SK-N-SH (cell line): ENCODE measurements around the gene MYBPC3. TPM values are rescaled to one million over a fixed set of nuclear protein-coding genes. Genes with fewer than 3 reads are reported as not detected.

Source experiments
- CTCF ChIA-PET: fragments of 300-600, 350-600 bp; formaldehyde crosslinking; extraction: SDS; loops from one replicate; lab custom pipeline; 2021; lab: Yijun Ruan, JAX
- POLR2A ChIA-PET: fragments of 350-600 bp; sonication (Branson Sonifier 250); formaldehyde crosslinking; extraction: SDS; loops from one replicate; lab custom pipeline; 2020; ENCODE audit warnings: antibody characterized with exemption, inconsistent platforms; lab: Yijun Ruan, JAX
- DNase-seq: peaks from one replicate; pipeline ENCODE4 v3.0.0; 2012
- H2AFZ ChIP-seq: fragments of 200-600 bp; sonication (generic); 2 replicates; pipeline ENCODE4 v1.8.1; 2016; ENCODE audit warnings: antibody characterized with exemption, mild to moderate bottlenecking, low read depth
- H3F3A ChIP-seq: fragments of 200-600 bp; sonication (generic); replicated peaks from 2 replicates; pipeline ENCODE3; 2016; ENCODE audit warnings: antibody characterized with exemption, mild to moderate bottlenecking; ENCODE audit not compliant: insufficient read depth
- H3K27ac ChIP-seq, 2 experiments: fragments of 200-500 bp in 1 of 2; fragments of 200-600 bp in 1 of 2; sonication (Bioruptor generic) in 1 of 2; sonication (generic), shearing (Covaris generic) in 1 of 2; 2 replicates each; pipeline versions ENCODE4 v1.5.1 to v1.6.1; 2014 to 2016; ENCODE audit warnings: low read depth in 2 of 2, inconsistent platforms in 1 of 2, low read length in 1 of 2, mild to moderate bottlenecking in 1 of 2, mixed read lengths in 1 of 2
- H3K27me3 ChIP-seq: fragments of 200-600 bp; sonication (generic), shearing (Covaris generic); 2 replicates; pipeline ENCODE4 v1.6.1; 2016; ENCODE audit warnings: mixed run types; ENCODE audit not compliant: insufficient read depth
- H3K36me3 ChIP-seq, 2 experiments: fragments of 200-500 bp in 1 of 2; fragments of 200-600 bp in 1 of 2; sonication (Bioruptor generic) in 1 of 2; sonication (generic) in 1 of 2; replicated peaks in 1 of 2; 2 replicates each; pipeline versions ENCODE3 to v1.5.1; 2014 to 2016; ENCODE audit warnings: low read length in 1 of 2, mild to moderate bottlenecking in 1 of 2; ENCODE audit not compliant: insufficient read depth in 2 of 2, control insufficient read depth in 1 of 2
- H3K4me1 ChIP-seq, 2 experiments: fragments of 200-500 bp in 1 of 2; fragments of 200-600 bp in 1 of 2; sonication (Bioruptor generic) in 1 of 2; sonication (generic), shearing (Covaris generic) in 1 of 2; 2 replicates each; pipeline versions ENCODE4 v1.5.1 to v1.6.1; 2014 to 2016; ENCODE audit warnings: low read depth in 1 of 2, low read length in 1 of 2, mixed run types in 1 of 2; ENCODE audit not compliant: insufficient read depth in 2 of 2, control insufficient read depth in 1 of 2
- H3K4me2 ChIP-seq: fragments of 200-600 bp; sonication (generic), shearing (Covaris generic); 2 replicates; pipeline ENCODE4 v1.6.1; 2017; ENCODE audit warnings: mixed run types
- H3K4me3 ChIP-seq, 2 experiments: fragments of 200-500 bp in 1 of 2; fragments of 200-600 bp in 1 of 2; sonication (Bioruptor generic) in 1 of 2; sonication (generic), shearing (Covaris generic) in 1 of 2; 2 replicates each; pipeline versions ENCODE4 v1.5.1 to v1.8.1; 2014 to 2016; ENCODE audit warnings: low read depth in 2 of 2, inconsistent platforms in 1 of 2, low read length in 1 of 2, mild to moderate bottlenecking in 1 of 2, mixed read lengths in 1 of 2, moderate library complexity in 1 of 2
- H3K79me2 ChIP-seq: fragments of 200-600 bp; sonication (generic); 2 replicates; pipeline ENCODE4 v1.8.1; 2017; ENCODE audit warnings: mild to moderate bottlenecking; ENCODE audit not compliant: insufficient read depth
- H3K9ac ChIP-seq: fragments of 200-600 bp; sonication (generic); 2 replicates; pipeline ENCODE4 v1.6.1; 2017; ENCODE audit warnings: mixed run types
- H3K9me2 ChIP-seq: fragments of 200-600 bp; sonication (generic); 2 replicates; pipeline ENCODE4 v1.6.1; 2017; ENCODE audit warnings: mixed run types
- H3K9me3 ChIP-seq: fragments of 200-600 bp; sonication (generic); 2 replicates; pipeline ENCODE4 v1.6.1; 2017; ENCODE audit warnings: mixed run types, mild to moderate bottlenecking, moderate library complexity
- H4K20me1 ChIP-seq: fragments of 200-600 bp; sonication (generic); 2 replicates; pipeline ENCODE4 v1.6.1; 2017; ENCODE audit warnings: mild to moderate bottlenecking, mixed run types; ENCODE audit not compliant: insufficient read depth
- CHD2 ChIP-seq: fragments of 150-350 bp; IDR thresholded peaks from 2 replicates; pipeline ENCODE4 v1.6.1; 2018; ENCODE audit warnings: low read length; ENCODE audit not compliant: partially characterized antibody
- ELF1 ChIP-seq: IDR thresholded peaks from 2 replicates; pipeline ENCODE4 v1.4.0; 2012
- EZH2phosphoT487 ChIP-seq: fragments of 200-600 bp; sonication (generic); IDR thresholded peaks from 2 replicates; pipeline ENCODE4 v1.6.1; 2017; ENCODE audit warnings: low read depth, mixed run types, mild to moderate bottlenecking, antibody characterized with exemption, moderate library complexity, borderline replicate concordance
- FOSL2 ChIP-seq: IDR thresholded peaks from 2 replicates; pipeline ENCODE4 v1.4.0; 2012; ENCODE audit warnings: low read depth, mild to moderate bottlenecking, moderate library complexity, borderline replicate concordance
- FOXJ3 ChIP-seq: sonication (generic); formaldehyde crosslinking; IDR thresholded peaks from 2 replicates; pipeline ENCODE4 v1.5.1; 2020; ENCODE audit warnings: mild to moderate bottlenecking, missing genetic modification reagents
- GABPA ChIP-seq: IDR thresholded peaks from 2 replicates; pipeline ENCODE4 v1.4.0; 2012; ENCODE audit warnings: low read depth, mild to moderate bottlenecking
- GATA2 ChIP-seq: sonication (generic); formaldehyde crosslinking; IDR thresholded peaks from 2 replicates; pipeline ENCODE4 v1.5.0; 2020; ENCODE audit warnings: mild to moderate bottlenecking, missing genetic modification reagents
- JUND ChIP-seq: IDR thresholded peaks from 2 replicates; pipeline ENCODE4 v1.4.0; 2012
- MXI1 ChIP-seq: IDR thresholded peaks from 2 replicates; pipeline ENCODE4 v1.6.1; 2012; ENCODE audit warnings: mild to moderate bottlenecking, low read depth, low read length, improper control_type of control experiment
- NRF1 ChIP-seq: IDR thresholded peaks from 2 replicates; pipeline ENCODE4 v1.6.1; 2012; ENCODE audit warnings: low read depth, mild to moderate bottlenecking, low read length
- POLR2AphosphoS5 ChIP-seq: IDR thresholded peaks from 2 replicates; pipeline ENCODE4 v1.6.1; 2012; ENCODE audit warnings: low read depth, low read length
- RAD21 ChIP-seq: IDR thresholded peaks from 2 replicates; pipeline ENCODE4 v1.6.1; 2012; ENCODE audit warnings: mild to moderate bottlenecking, low read length
- RCOR1 ChIP-seq: fragments of 150-350 bp; IDR thresholded peaks from 2 replicates; pipeline ENCODE4 v1.6.1; 2017; ENCODE audit warnings: antibody characterized with exemption, low read length
- RXRA ChIP-seq: IDR thresholded peaks from 2 replicates; pipeline ENCODE4 v1.4.0; 2012; ENCODE audit warnings: low read depth, mild to moderate bottlenecking, borderline replicate concordance
- SIN3A ChIP-seq: IDR thresholded peaks from 2 replicates; pipeline ENCODE4 v1.6.1; 2012; ENCODE audit warnings: low read depth, mild to moderate bottlenecking, low read length, moderate library complexity, borderline replicate concordance
- TAF1 ChIP-seq: IDR thresholded peaks from 2 replicates; pipeline ENCODE4 v1.6.1; 2012; ENCODE audit warnings: low read depth, mild to moderate bottlenecking, low read length, moderate library complexity, borderline replicate concordance
- TCF12 ChIP-seq: IDR thresholded peaks from 2 replicates; pipeline ENCODE4 v1.4.0; 2012
- YY1 ChIP-seq: IDR thresholded peaks from 2 replicates; pipeline ENCODE4 v1.4.0; 2012; ENCODE audit warnings: low read depth, mild to moderate bottlenecking
- WGBS: methylation state at CpG from one replicate; pipeline ENCODE4 v1.1.6; 2017; ENCODE audit warnings: low lambda C conversion rate; 5-methylcytosine and 5-hydroxymethylcytosine counted together
- polyA plus RNA-seq, 3 experiments: library from polyadenylated mRNA; depleted of rRNA; stranded (reverse); fragments of >200 nt; gene quantifications; 2 replicates each; pipeline ENCODE4 v1.2.3, GENCODE V29; 2012
- TF ChIP-seq, protein P1 (sequence below): IDR thresholded peaks from 2 replicates; pipeline ENCODE4 v1.4.0; 2012; ENCODE audit warnings: low read depth, borderline replicate concordance
- TF ChIP-seq, protein P2 (sequence below): fragments of 150-350 bp; IDR thresholded peaks from 2 replicates; pipeline ENCODE4 v1.6.1; 2016; ENCODE audit warnings: mild to moderate bottlenecking, low read depth, low read length
- TF ChIP-seq, protein P3 (sequence below): IDR thresholded peaks from 2 replicates; pipeline ENCODE4 v1.6.1; 2012; ENCODE audit warnings: mild to moderate bottlenecking, low read depth, low read length, moderate library complexity
- TF ChIP-seq, protein P4 (sequence below): IDR thresholded peaks from 2 replicates; pipeline ENCODE4 v1.4.0; 2012; ENCODE audit warnings: low read depth, borderline replicate concordance

Gene MYBPC3
- polyA plus RNA-seq, 1 of the 3 experiments (the other 2 are of a cell fraction): not detected

DNA sequence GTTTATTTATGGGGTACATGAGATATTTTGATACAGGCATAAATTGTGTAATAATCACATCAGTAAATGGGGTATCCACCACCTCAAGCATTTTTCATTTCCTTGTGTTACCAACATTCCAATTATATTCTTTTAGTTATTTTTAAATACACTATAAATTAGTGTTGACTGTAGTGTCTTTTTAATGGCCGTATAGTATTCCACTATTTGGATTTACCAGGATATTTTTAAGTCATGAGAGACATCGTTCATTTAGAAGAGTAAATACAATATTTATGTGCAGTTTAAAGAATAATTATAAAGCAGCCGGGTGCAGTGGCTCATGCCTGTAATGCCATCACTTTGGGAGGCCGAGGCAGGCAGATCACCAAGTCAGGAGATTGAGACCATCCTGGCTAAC is 32.0 kb upstream of the MYBPC3 start:
- TF ChIP-seq RCOR1 (no peak), JUND (no peak), CHD2 (no peak)
- no peaks in the 10 kb centered on the region for H3K9me3 ChIP-seq
- H3K27me3 ChIP-seq: no peaks in the 10 kb centered on the region
- no peak for DNase-seq
- H3F3A ChIP-seq: no peaks in the 10 kb centered on the region
- H3K4me3 ChIP-seq: no peak overlapping the region
- H3K36me3 ChIP-seq: no peaks in the 10 kb centered on the region
- H2AFZ ChIP-seq: no peak overlapping the region
- no peaks in the 10 kb centered on the region for H4K20me1 ChIP-seq
- no peak overlapping the region for H3K4me2 ChIP-seq
- 75% methylated on average over 4 of the region's 4 CpGs for WGBS
- CTCF ChIA-PET: no interaction called here
- no peak overlapping the region for H3K9ac ChIP-seq
- no peaks in the 10 kb centered on the region for H3K4me1 ChIP-seq
- H3K9me2 ChIP-seq: no peaks in the 10 kb centered on the region
- no peak overlapping the region for H3K27ac ChIP-seq
- POLR2A ChIA-PET: no interaction called here
- H3K79me2 ChIP-seq: no peaks in the 10 kb centered on the region

DNA sequence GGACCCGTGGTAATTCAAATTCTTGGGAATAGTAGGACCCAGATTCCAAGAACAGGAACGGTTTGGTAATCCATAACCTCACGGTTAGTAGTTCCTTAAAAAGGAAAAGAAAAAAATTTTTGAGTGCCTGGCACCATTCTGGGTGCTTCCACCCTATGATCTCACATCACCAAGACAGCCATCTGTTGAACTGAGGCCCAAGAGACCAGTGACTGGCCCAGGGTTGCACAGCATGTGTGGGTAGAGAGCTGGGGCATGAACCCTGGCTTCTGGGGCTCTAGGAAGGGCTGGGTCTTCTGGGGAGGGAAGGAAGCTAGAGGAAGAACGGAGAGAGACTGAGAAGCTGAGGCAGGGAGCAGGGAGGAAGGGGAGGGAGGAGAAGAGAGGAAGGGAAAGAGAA is 30.6 kb upstream of the MYBPC3 start:
- no peaks in the 10 kb centered on the region for H3K79me2 ChIP-seq
- no peaks in the 10 kb centered on the region for H3K9me2 ChIP-seq
- no peaks in the 10 kb centered on the region for H3K4me1 ChIP-seq
- no peak overlapping the region for H3K27ac ChIP-seq
- DNase-seq: no peak
- H3K9ac ChIP-seq: no peak overlapping the region
- H3K9me3 ChIP-seq: no peaks in the 10 kb centered on the region
- H3K36me3 ChIP-seq: no peaks in the 10 kb centered on the region
- H3K4me2 ChIP-seq: no peak overlapping the region
- no peak overlapping the region for H2AFZ ChIP-seq
- no peaks in the 10 kb centered on the region for H3F3A ChIP-seq
- H3K4me3 ChIP-seq: no peak overlapping the region
- ChIA-PET POLR2A (no interaction called here), CTCF (no interaction called here)
- TF ChIP-seq, protein P1, sequence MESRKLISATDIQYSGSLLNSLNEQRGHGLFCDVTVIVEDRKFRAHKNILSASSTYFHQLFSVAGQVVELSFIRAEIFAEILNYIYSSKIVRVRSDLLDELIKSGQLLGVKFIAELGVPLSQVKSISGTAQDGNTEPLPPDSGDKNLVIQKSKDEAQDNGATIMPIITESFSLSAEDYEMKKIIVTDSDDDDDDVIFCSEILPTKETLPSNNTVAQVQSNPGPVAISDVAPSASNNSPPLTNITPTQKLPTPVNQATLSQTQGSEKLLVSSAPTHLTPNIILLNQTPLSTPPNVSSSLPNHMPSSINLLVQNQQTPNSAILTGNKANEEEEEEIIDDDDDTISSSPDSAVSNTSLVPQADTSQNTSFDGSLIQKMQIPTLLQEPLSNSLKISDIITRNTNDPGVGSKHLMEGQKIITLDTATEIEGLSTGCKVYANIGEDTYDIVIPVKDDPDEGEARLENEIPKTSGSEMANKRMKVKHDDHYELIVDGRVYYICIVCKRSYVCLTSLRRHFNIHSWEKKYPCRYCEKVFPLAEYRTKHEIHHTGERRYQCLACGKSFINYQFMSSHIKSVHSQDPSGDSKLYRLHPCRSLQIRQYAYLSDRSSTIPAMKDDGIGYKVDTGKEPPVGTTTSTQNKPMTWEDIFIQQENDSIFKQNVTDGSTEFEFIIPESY: no peak
- TF ChIP-seq GABPA (no peak), ELF1 (no peak), FOSL2 (no peak), RXRA (no peak), MXI1 (no peak), TAF1 (no peak), FOXJ3 (CRISPR knock-in tag) (no peak), GATA2 (CRISPR knock-in tag) (no peak), YY1 (no peak), POLR2AphosphoS5 (no peak), SIN3A (no peak), TCF12 (no peak), EZH2phosphoT487 (no peak), RAD21 (no peak), JUND (no peak), NRF1 (no peak)
- TF ChIP-seq, protein P2, sequence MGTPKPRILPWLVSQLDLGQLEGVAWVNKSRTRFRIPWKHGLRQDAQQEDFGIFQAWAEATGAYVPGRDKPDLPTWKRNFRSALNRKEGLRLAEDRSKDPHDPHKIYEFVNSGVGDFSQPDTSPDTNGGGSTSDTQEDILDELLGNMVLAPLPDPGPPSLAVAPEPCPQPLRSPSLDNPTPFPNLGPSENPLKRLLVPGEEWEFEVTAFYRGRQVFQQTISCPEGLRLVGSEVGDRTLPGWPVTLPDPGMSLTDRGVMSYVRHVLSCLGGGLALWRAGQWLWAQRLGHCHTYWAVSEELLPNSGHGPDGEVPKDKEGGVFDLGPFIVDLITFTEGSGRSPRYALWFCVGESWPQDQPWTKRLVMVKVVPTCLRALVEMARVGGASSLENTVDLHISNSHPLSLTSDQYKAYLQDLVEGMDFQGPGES: no peak
- TF ChIP-seq, protein P3, sequence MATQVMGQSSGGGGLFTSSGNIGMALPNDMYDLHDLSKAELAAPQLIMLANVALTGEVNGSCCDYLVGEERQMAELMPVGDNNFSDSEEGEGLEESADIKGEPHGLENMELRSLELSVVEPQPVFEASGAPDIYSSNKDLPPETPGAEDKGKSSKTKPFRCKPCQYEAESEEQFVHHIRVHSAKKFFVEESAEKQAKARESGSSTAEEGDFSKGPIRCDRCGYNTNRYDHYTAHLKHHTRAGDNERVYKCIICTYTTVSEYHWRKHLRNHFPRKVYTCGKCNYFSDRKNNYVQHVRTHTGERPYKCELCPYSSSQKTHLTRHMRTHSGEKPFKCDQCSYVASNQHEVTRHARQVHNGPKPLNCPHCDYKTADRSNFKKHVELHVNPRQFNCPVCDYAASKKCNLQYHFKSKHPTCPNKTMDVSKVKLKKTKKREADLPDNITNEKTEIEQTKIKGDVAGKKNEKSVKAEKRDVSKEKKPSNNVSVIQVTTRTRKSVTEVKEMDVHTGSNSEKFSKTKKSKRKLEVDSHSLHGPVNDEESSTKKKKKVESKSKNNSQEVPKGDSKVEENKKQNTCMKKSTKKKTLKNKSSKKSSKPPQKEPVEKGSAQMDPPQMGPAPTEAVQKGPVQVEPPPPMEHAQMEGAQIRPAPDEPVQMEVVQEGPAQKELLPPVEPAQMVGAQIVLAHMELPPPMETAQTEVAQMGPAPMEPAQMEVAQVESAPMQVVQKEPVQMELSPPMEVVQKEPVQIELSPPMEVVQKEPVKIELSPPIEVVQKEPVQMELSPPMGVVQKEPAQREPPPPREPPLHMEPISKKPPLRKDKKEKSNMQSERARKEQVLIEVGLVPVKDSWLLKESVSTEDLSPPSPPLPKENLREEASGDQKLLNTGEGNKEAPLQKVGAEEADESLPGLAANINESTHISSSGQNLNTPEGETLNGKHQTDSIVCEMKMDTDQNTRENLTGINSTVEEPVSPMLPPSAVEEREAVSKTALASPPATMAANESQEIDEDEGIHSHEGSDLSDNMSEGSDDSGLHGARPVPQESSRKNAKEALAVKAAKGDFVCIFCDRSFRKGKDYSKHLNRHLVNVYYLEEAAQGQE: no peak
- TF ChIP-seq, protein P4, sequence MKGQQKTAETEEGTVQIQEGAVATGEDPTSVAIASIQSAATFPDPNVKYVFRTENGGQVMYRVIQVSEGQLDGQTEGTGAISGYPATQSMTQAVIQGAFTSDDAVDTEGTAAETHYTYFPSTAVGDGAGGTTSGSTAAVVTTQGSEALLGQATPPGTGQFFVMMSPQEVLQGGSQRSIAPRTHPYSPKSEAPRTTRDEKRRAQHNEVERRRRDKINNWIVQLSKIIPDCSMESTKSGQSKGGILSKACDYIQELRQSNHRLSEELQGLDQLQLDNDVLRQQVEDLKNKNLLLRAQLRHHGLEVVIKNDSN: no peak
- H3K27me3 ChIP-seq: no peaks in the 10 kb centered on the region
- 48% methylated on average over 4 of the region's 4 CpGs for WGBS
- no peaks in the 10 kb centered on the region for H4K20me1 ChIP-seq
